ENCODE results near the gene SULT2B1.
"Not testable (repeated sequence)": the region's sequence is repeated elsewhere in the genome, so short reads cannot be mapped to it uniquely, and the experiment has no call there.

Gene SULT2B1

GRCh38 chr19:48627865-48628314 is 75.9 kb downstream of the SULT2B1 start:
- no peak for TF ChIP-seq CTCF (IDR thresholded peaks at IDR 0.05; ENCODE audit: insufficient read depth, low read depth, low read length, missing control alignments)
- no peak for DNase-seq (ENCODE audit: low read depth)
- H3K4me3 ChIP-seq (ENCODE audit: low read depth, low read length), result no peak overlapping the region

GRCh38 chr19:48628486-48629296 is 76.7 kb downstream of the SULT2B1 start:
- no peak overlapping the region for H3K4me3 ChIP-seq (ENCODE audit: low read depth, low read length)
- no peak for TF ChIP-seq CTCF (IDR thresholded peaks at IDR 0.05; ENCODE audit: insufficient read depth, low read depth, low read length, missing control alignments)
- DNase-seq (ENCODE audit: low read depth), result no peak

GRCh38 chr19:48629297-48629598 is 77.3 kb downstream of the SULT2B1 start:
- no peak overlapping the region for H3K4me3 ChIP-seq (ENCODE audit: low read depth, low read length)
- DNase-seq (ENCODE audit: low read depth), result no peak
- TF ChIP-seq CTCF (IDR thresholded peaks at IDR 0.05; ENCODE audit: insufficient read depth, low read depth, low read length, missing control alignments), result no peak

- DNase-seq (ENCODE audit: low read depth), result peak; percentile 25
- TF ChIP-seq CTCF (IDR thresholded peaks at IDR 0.05; ENCODE audit: insufficient read depth, low read depth, low read length, missing control alignments), result no peak
These were observed 77.8 kb downstream of the SULT2B1 start for GRCh38 chr19:48629599-48630295.

GRCh38 chr19:48630296-48631063 is 78.5 kb downstream of the SULT2B1 start:
- no peak for DNase-seq (ENCODE audit: low read depth)
- no peak overlapping the region for H3K4me3 ChIP-seq (ENCODE audit: low read depth, low read length)
- TF ChIP-seq CTCF (IDR thresholded peaks at IDR 0.05; ENCODE audit: insufficient read depth, low read depth, low read length, missing control alignments), result no peak

More at GRCh38 chr19:48629599-48630295, 77.8 kb downstream of the SULT2B1 start:
- H3K4me3 ChIP-seq (ENCODE audit: low read depth, low read length), result no peak overlapping the region

- H3K4me3 ChIP-seq (ENCODE audit: low read depth, low read length), result no peak overlapping the region
- TF ChIP-seq CTCF (IDR thresholded peaks at IDR 0.05; ENCODE audit: insufficient read depth, low read depth, low read length, missing control alignments), result no peak
- DNase-seq (ENCODE audit: low read depth), result peak; percentile 20
These were observed 79.3 kb downstream of the SULT2B1 start for GRCh38 chr19:48631225-48631624.

- not testable (repeated sequence) for H3K4me3 ChIP-seq (ENCODE audit: low read depth, low read length); DNase-seq (ENCODE audit: low read depth)
These were observed 80.3 kb downstream of the SULT2B1 start for GRCh38 chr19:48632286-48632685.
